Neural cell (in vitro differentiated cells): ENCODE data around the gene SLC2A6. TPM values are rescaled to one million over a fixed set of nuclear protein-coding genes. Genes with fewer than 3 reads are reported as not detected.

Source experiments
- H2AFZ ChIP-seq: fragments of 200-600, 300-800 bp; sonication (generic), shearing (Covaris generic); 2 replicates; pipeline ENCODE4 v1.6.0; 2014; ENCODE audit warnings: low read depth, mild to moderate bottlenecking, antibody characterized with exemption, low read length, moderate library complexity
- H3F3A ChIP-seq: fragments of 200-600 bp; shearing (Covaris generic); 2 replicates; pipeline ENCODE4 v1.6.1; 2016; ENCODE audit warnings: mild to moderate bottlenecking, moderate library complexity, mixed read lengths, antibody characterized with exemption, low read length; ENCODE audit not compliant: insufficient read depth, poor library complexity, severe bottlenecking
- H3K27ac ChIP-seq: fragments of 200-600, 300-800 bp; sonication (generic), shearing (Covaris generic); 2 replicates; pipeline ENCODE4 v1.5.1; 2014; ENCODE audit warnings: mild to moderate bottlenecking, low read length, moderate library complexity
- H3K27me3 ChIP-seq: fragments of 300-800, 200-600 bp; sonication (generic), shearing (Covaris generic); 2 replicates; pipeline ENCODE4 v1.6.0; 2014; ENCODE audit warnings: mild to moderate bottlenecking, low read depth, low read length, moderate library complexity; ENCODE audit not compliant: insufficient read depth
- H3K36me3 ChIP-seq: fragments of 300-800, 200-600 bp; sonication (generic), shearing (Covaris generic); 2 replicates; pipeline ENCODE4 v1.5.1; 2014; ENCODE audit warnings: mild to moderate bottlenecking, antibody characterized with exemption, low read length, moderate library complexity; ENCODE audit not compliant: insufficient read depth
- H3K4me2 ChIP-seq: fragments of 300-800, 200-600 bp; sonication (generic), shearing (Covaris generic); 2 replicates; pipeline ENCODE4 v1.6.0; 2014; ENCODE audit warnings: mild to moderate bottlenecking, low read length
- H3K4me3 ChIP-seq: fragments of 300-800, 200-600 bp; sonication (generic), shearing (Covaris generic); 2 replicates; pipeline ENCODE4 v1.5.1; 2014; ENCODE audit warnings: mild to moderate bottlenecking, low read length, moderate library complexity
- H3K79me2 ChIP-seq: fragments of 200-600 bp; shearing (Covaris generic); replicated peaks from 2 replicates; pipeline ENCODE4 v1.6.0; 2014; ENCODE audit warnings: mild to moderate bottlenecking, low read length, moderate library complexity; ENCODE audit not compliant: insufficient read depth
- H3K9ac ChIP-seq: fragments of 300-800, 200-600 bp; sonication (generic), shearing (Covaris generic); 2 replicates; pipeline ENCODE4 v1.6.1; 2016; ENCODE audit warnings: mild to moderate bottlenecking, low read length, mixed read lengths
- H3K9me2 ChIP-seq: fragments of 200-600 bp; shearing (Covaris generic); 2 replicates; pipeline ENCODE4 v1.6.1; 2016; ENCODE audit warnings: mild to moderate bottlenecking, low read length, mixed read lengths; ENCODE audit not compliant: insufficient read depth
- H3K9me3 ChIP-seq: fragments of 200-600, 300-800 bp; sonication (generic), shearing (Covaris generic); 2 replicates; pipeline ENCODE4 v1.6.1; 2016; ENCODE audit warnings: mild to moderate bottlenecking, mixed run types, low read length, moderate library complexity, mixed read lengths
- H4K20me1 ChIP-seq: fragments of 200-600 bp; shearing (Covaris generic); 2 replicates; pipeline ENCODE4 v1.6.1; 2016; ENCODE audit warnings: mild to moderate bottlenecking, mixed run types; ENCODE audit not compliant: insufficient read depth
- CTCF ChIP-seq: fragments of 450-650 bp; IDR thresholded peaks from 2 replicates; pipeline ENCODE4 v1.5.1; 2014; ENCODE audit warnings: antibody characterized with exemption, mild to moderate bottlenecking, moderate library complexity; ENCODE audit not compliant: poor library complexity, severe bottlenecking
- EP300 ChIP-seq: fragments of 450-650 bp; conservative IDR thresholded peaks from 2 replicates; pipeline ENCODE4 v1.6.1; 2014; ENCODE audit warnings: antibody characterized with exemption, mild to moderate bottlenecking, moderate library complexity; ENCODE audit not compliant: poor library complexity, severe bottlenecking
- EZH2 ChIP-seq: fragments of 200-600, 300-800 bp; shearing (Covaris generic), sonication (generic); IDR thresholded peaks from 2 replicates; pipeline ENCODE4 v1.6.1; 2014; ENCODE audit warnings: antibody characterized with exemption, low read length, borderline replicate concordance, mild to moderate bottlenecking; ENCODE audit not compliant: insufficient read depth, poor library complexity, severe bottlenecking
- MXI1 ChIP-seq: fragments of 450-650 bp; conservative IDR thresholded peaks from 2 replicates; pipeline ENCODE4 v1.6.1; 2014; ENCODE audit warnings: antibody characterized with exemption, mild to moderate bottlenecking; ENCODE audit not compliant: poor library complexity, severe bottlenecking
- POLR2AphosphoS5 ChIP-seq: IDR thresholded peaks from 2 replicates; pipeline ENCODE4 v1.6.1; 2012
- RAD21 ChIP-seq: fragments of 450-650 bp; conservative IDR thresholded peaks from 2 replicates; pipeline ENCODE4 v1.6.1; 2014; ENCODE audit warnings: antibody characterized with exemption, mild to moderate bottlenecking, moderate library complexity
- REST ChIP-seq: IDR thresholded peaks from 2 replicates; pipeline ENCODE4 v1.6.1; 2012; ENCODE audit warnings: borderline replicate concordance
- SMC3 ChIP-seq: fragments of 450-650 bp; conservative IDR thresholded peaks from 2 replicates; pipeline ENCODE4 v1.6.1; 2014; ENCODE audit warnings: antibody characterized with exemption, mild to moderate bottlenecking, moderate library complexity; ENCODE audit not compliant: poor library complexity
- TAF1 ChIP-seq: IDR thresholded peaks from 2 replicates; pipeline ENCODE4 v1.6.1; 2012; ENCODE audit warnings: low read depth
- polyA plus RNA-seq: library from polyadenylated mRNA; depleted of rRNA; stranded (reverse); fragments of >200 nt; gene quantifications from 2 replicates; pipeline ENCODE4 v1.2.3, GENCODE V29; 2014

The SLC2A6 gene
- polyA plus RNA-seq, 1 donor from 2014 or later, result 11.5 TPM

- TF ChIP-seq TAF1 (no peak), RAD21 (no peak), MXI1 (no peak), REST (no peak), SMC3 (no peak), POLR2AphosphoS5 (no peak), EZH2 (no peak), EP300 (no peak), CTCF (no peak)
- no peaks in the 10 kb centered on the region for H3K9me3 ChIP-seq
These were observed 4.7 kb upstream of the SLC2A6 start for GRCh38 chr9:133483611-133484010.

GRCh38 chr9:133477992-133478850 lies 678 bp downstream of the SLC2A6 start:
- Histone ChIP-seq H3F3A (no peaks in the 10 kb centered on the region), H3K27ac (peak overlapping the region; percentile 34), H3K9ac (peak overlapping the region; percentile 72), H3K9me2 (no peaks in the 10 kb centered on the region), H3K36me3 (no peaks in the 10 kb centered on the region), H3K9me3 (no peaks in the 10 kb centered on the region), H3K4me3 (peak overlapping the region; percentile 87), H3K79me2 (no peaks in the 10 kb centered on the region), H2AFZ (peak overlapping the region; percentile 95), H3K4me2 (peak overlapping the region; percentile 82), H3K27me3 (no peaks in the 10 kb centered on the region), H4K20me1 (no peaks in the 10 kb centered on the region)
- TF ChIP-seq REST (no peak), SMC3 (no peak), TAF1 (no peak), EP300 (no peak), RAD21 (no peak), EZH2 (no peak), POLR2AphosphoS5 (no peak), MXI1 (no peak), CTCF (no peak)

More at GRCh38 chr9:133483611-133484010, 4.7 kb upstream of the SLC2A6 start:
- no peaks in the 10 kb centered on the region for H3K27me3 ChIP-seq
- H3K9me2 ChIP-seq, result no peaks in the 10 kb centered on the region
- no peak overlapping the region for H3K4me3 ChIP-seq
- no peaks in the 10 kb centered on the region for H3F3A ChIP-seq
- no peak overlapping the region for H3K4me2 ChIP-seq
- H4K20me1 ChIP-seq, result no peaks in the 10 kb centered on the region
- H3K9ac ChIP-seq, result no peak overlapping the region
- no peak overlapping the region for H2AFZ ChIP-seq
- H3K27ac ChIP-seq, result no peak overlapping the region
- no peaks in the 10 kb centered on the region for H3K79me2 ChIP-seq
- no peaks in the 10 kb centered on the region for H3K36me3 ChIP-seq
